H1 (cell line): Measurements from ENCODE around the gene HSF2. TPM values are rescaled to one million over a fixed set of nuclear protein-coding genes. Genes with fewer than 3 reads are reported as not detected.

Source experiments
- CHD2 ChIP-seq: IDR thresholded peaks from 2 replicates; pipeline ENCODE4 v1.6.1; 2012; ENCODE audit warnings: low read length, improper control_type of control experiment
- EZH2 ChIP-seq: fragments of 200-600 bp; sonication (generic); IDR thresholded peaks from 2 replicates; pipeline ENCODE4 v1.7.1; 2012; ENCODE audit warnings: low read depth, mild to moderate bottlenecking, moderate library complexity, low read length, inconsistent platforms; ENCODE audit not compliant: severe bottlenecking
- MAFK ChIP-seq: IDR thresholded peaks from 2 replicates; pipeline ENCODE4 v1.6.1; 2012; ENCODE audit warnings: low read depth, mild to moderate bottlenecking, improper control_type of control experiment, low read length
- NANOG ChIP-seq: IDR thresholded peaks from 2 replicates; pipeline ENCODE4 v1.6.1; 2011; ENCODE audit warnings: low read length, low read depth, mild to moderate bottlenecking, inconsistent platforms; ENCODE audit not compliant: insufficient read depth, poor library complexity, severe bottlenecking
- POLR2A ChIP-seq, 2 experiments: IDR thresholded peaks; 1 replicate in 1 of 2; 2 replicates in 1 of 2; pipeline ENCODE4 v1.6.1; 2011; ENCODE audit warnings: low read depth in 2 of 2, low read length in 2 of 2, mild to moderate bottlenecking in 2 of 2; ENCODE audit errors: control extremely low read depth in 1 of 2
- RBBP5 ChIP-seq: IDR thresholded peaks from 2 replicates; pipeline ENCODE4 v1.7.1; 2012; ENCODE audit warnings: low read depth, mild to moderate bottlenecking, inconsistent platforms, low read length, moderate library complexity, borderline replicate concordance
- SAP30 ChIP-seq: fragments of 300-600 bp; sonication (generic); IDR thresholded peaks from 2 replicates; pipeline ENCODE4 v1.7.1; 2012; ENCODE audit warnings: low read length, moderate library complexity, mild to moderate bottlenecking, inconsistent platforms; ENCODE audit not compliant: insufficient read depth, insufficient replicate concordance
- SRF ChIP-seq: IDR thresholded peaks from 2 replicates; pipeline ENCODE4 v1.6.1; 2011; ENCODE audit warnings: mild to moderate bottlenecking, low read depth, low read length, moderate library complexity
- polyA plus RNA-seq, 7 experiments: library from polyadenylated mRNA; depleted of rRNA in 3 of 7; stranded (reverse) in 5 of 7; unstranded in 2 of 7; fragments of >200 nt in 5 of 7; fragments of 200-250 nt in 2 of 7; gene quantifications; 1 replicate in 5 of 7; 2 replicates in 1 of 7; 4 replicates in 1 of 7; pipeline versions ENCODE4 v1.2.1 to v1.2.3, GENCODE V29; 2011 to 2013; ENCODE audit warnings: missing spikeins in 2 of 7, mixed read lengths in 2 of 7
- total RNA-seq: library from RNA; stranded (reverse); fragmentation: NEBNext Ultra II Directional; extraction: Animal tissue kit (Norgen Biotek cat#: 25700); gene quantifications from 2 replicates; pipeline ENCODE4 v1.2.1, GENCODE V29; 2021
- TF ChIP-seq, protein P1 (sequence below): IDR thresholded peaks from 2 replicates; pipeline ENCODE4 v1.6.1; 2011; ENCODE audit warnings: low read depth, mild to moderate bottlenecking, low read length; ENCODE audit not compliant: insufficient read depth

HSF2 gene
- total and polyA plus RNA-seq, 2 of the 8 experiments (the other 6 are each of a cell fraction or from before 2014, with no cell fraction given): 16.3 to 18.3 TPM

- TF ChIP-seq SRF (no peak), RBBP5 (0 out of 2 replicates have a peak, but pooled peaks have one; percentile 53), SAP30 (peak; percentile 64), MAFK (no peak), NANOG (no peak), POLR2A (IDR thresholded peaks at IDR 0.05; ENCODE audit: control extremely low read depth in 1 of 2, low read depth in 2 of 2, low read length in 2 of 2) (peak; percentile 87 to 90), CHD2 (no peak), EZH2 (no peak)
- TF ChIP-seq, protein P1, sequence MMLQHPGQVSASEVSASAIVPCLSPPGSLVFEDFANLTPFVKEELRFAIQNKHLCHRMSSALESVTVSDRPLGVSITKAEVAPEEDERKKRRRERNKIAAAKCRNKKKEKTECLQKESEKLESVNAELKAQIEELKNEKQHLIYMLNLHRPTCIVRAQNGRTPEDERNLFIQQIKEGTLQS: no peak
Measured at GRCh38 chr6:122471107-122472021, 71.9 kb downstream of the HSF2 start, which contains the start of gene SERINC1 (continued).
